Measurements from ENCODE around the gene NCAM2. TPM values are rescaled to one million over a fixed set of nuclear protein-coding genes. Genes with fewer than 3 reads are reported as not detected.

NCAM2 gene
- total RNA-seq, 2 experiments from 2014 or later: not detected

GRCh38 chr21:21366277-21366676 is 368.1 kb downstream of the NCAM2 start:
- no peak for TF ChIP-seq CTCF (IDR thresholded peaks at IDR 0.05)

GRCh38 chr21:21367583-21367982 is 369.4 kb downstream of the NCAM2 start:
- Mint-ChIP-seq H3K27ac (no peak overlapping the region), H3K4me1 (ENCODE audit: low read depth) (no peaks in the 10 kb centered on the region), H3K27me3 (no peaks in the 10 kb centered on the region), H3K36me3 (ENCODE audit: low read depth) (no peaks in the 10 kb centered on the region), H3K9me3 (peaks cover 2% of the 10 kb centered on the region), H3K4me3 (no peak overlapping the region)
- intact Hi-C loops (cut with micrococcal nuclease): no loop called here
- no peak for DNase-seq
- no peak for TF ChIP-seq CTCF (IDR thresholded peaks at IDR 0.05)
- no peak for ATAC-seq
- ChIA-PET POLR2A (no interaction called here), CTCF (no interaction called here)

More at GRCh38 chr21:21366277-21366676, 368.1 kb downstream of the NCAM2 start:
- Mint-ChIP-seq H3K27ac (no peak overlapping the region), H3K36me3 (ENCODE audit: low read depth) (no peaks in the 10 kb centered on the region), H3K4me3 (no peak overlapping the region), H3K27me3 (no peaks in the 10 kb centered on the region), H3K4me1 (ENCODE audit: low read depth) (no peaks in the 10 kb centered on the region), H3K9me3 (peaks cover 2% of the 10 kb centered on the region)
- CTCF ChIA-PET: no interaction called here
- ATAC-seq: no peak
- no peak for DNase-seq
- intact Hi-C loops (cut with micrococcal nuclease): no loop called here
- POLR2A ChIA-PET: no interaction called here

GRCh38 chr21:21373969-21374368 is 375.8 kb downstream of the NCAM2 start:
- ATAC-seq (no peak), DNase-seq (no peak)
- Mint-ChIP-seq H3K36me3 (ENCODE audit: low read depth) (no peaks in the 10 kb centered on the region), H3K27ac (no peak overlapping the region), H3K4me1 (ENCODE audit: low read depth) (no peaks in the 10 kb centered on the region), H3K27me3 (no peaks in the 10 kb centered on the region), H3K9me3 (peaks cover 2% of the 10 kb centered on the region), H3K4me3 (no peak overlapping the region)
- CTCF ChIA-PET: no interaction called here
- no peak for TF ChIP-seq CTCF (IDR thresholded peaks at IDR 0.05)
- POLR2A ChIA-PET: no interaction called here
- intact Hi-C loops (cut with micrococcal nuclease): no loop called here

- Mint-ChIP-seq H3K9me3 (peaks cover 3% of the 10 kb centered on the region), H3K27ac (no peak overlapping the region), H3K27me3 (no peaks in the 10 kb centered on the region), H3K36me3 (ENCODE audit: low read depth) (no peaks in the 10 kb centered on the region), H3K4me3 (no peak overlapping the region), H3K4me1 (ENCODE audit: low read depth) (no peaks in the 10 kb centered on the region)
- ATAC-seq: no peak
- DNase-seq: no peak
- intact Hi-C loops (cut with micrococcal nuclease): no loop called here
- ChIA-PET POLR2A (no interaction called here), CTCF (no interaction called here)
- no peak for TF ChIP-seq CTCF (IDR thresholded peaks at IDR 0.05)
These were observed 384.9 kb downstream of the NCAM2 start for GRCh38 chr21:21383126-21383525.

GRCh38 chr21:21384977-21385376 is 386.8 kb downstream of the NCAM2 start:
- ChIA-PET CTCF (no interaction called here), POLR2A (no interaction called here)
- H3K27ac Mint-ChIP-seq: no peak overlapping the region
- H3K27me3 Mint-ChIP-seq: no peaks in the 10 kb centered on the region
- ATAC-seq (no peak), DNase-seq (no peak)
- no peaks in the 10 kb centered on the region for H3K4me1 Mint-ChIP-seq (ENCODE audit: low read depth)
- no peak for TF ChIP-seq CTCF (IDR thresholded peaks at IDR 0.05)
- intact Hi-C loops (cut with micrococcal nuclease): no loop called here
- H3K4me3 Mint-ChIP-seq: no peak overlapping the region
- H3K36me3 Mint-ChIP-seq (ENCODE audit: low read depth): no peaks in the 10 kb centered on the region
- peaks cover 5% of the 10 kb centered on the region for H3K9me3 Mint-ChIP-seq

Measured in activated CD8-positive, alpha-beta T cell treated with anti-CD3 and anti-CD28 coated beads for 36 hours (primary cell).